Ishikawa (cell line): ENCODE measurements around the gene MYOZ2.

Source experiments
- CEBPB ChIP-seq: IDR thresholded peaks from 2 replicates; pipeline ENCODE4 v1.6.1; 2012
- CREB1 ChIP-seq: IDR thresholded peaks from 2 replicates; pipeline ENCODE4 v1.6.1; 2012; ENCODE audit warnings: low read depth
- EGR1 ChIP-seq: IDR thresholded peaks from 2 replicates; pipeline ENCODE4 v1.6.1; 2012
- EP300 ChIP-seq: IDR thresholded peaks from 2 replicates; pipeline ENCODE4 v1.6.1; 2012; ENCODE audit warnings: borderline replicate concordance
- FOXM1 ChIP-seq: IDR thresholded peaks from 2 replicates; pipeline ENCODE4 v1.6.1; 2012; ENCODE audit warnings: low read depth, borderline replicate concordance
- NFIC ChIP-seq: IDR thresholded peaks from 2 replicates; pipeline ENCODE4 v1.6.1; 2012
- RAD21 ChIP-seq: IDR thresholded peaks from 2 replicates; pipeline ENCODE4 v1.6.1; 2012; ENCODE audit warnings: low read depth
- TAF1 ChIP-seq: IDR thresholded peaks from 2 replicates; pipeline ENCODE4 v1.6.1; 2012; ENCODE audit warnings: low read depth, mild to moderate bottlenecking
- TCF12 ChIP-seq: IDR thresholded peaks from 2 replicates; pipeline ENCODE4 v1.6.1; 2012; ENCODE audit warnings: low read depth
- TEAD4 ChIP-seq: IDR thresholded peaks from 2 replicates; pipeline ENCODE4 v1.6.1; 2012
- YY1 ChIP-seq: IDR thresholded peaks from 2 replicates; pipeline ENCODE4 v1.6.1; 2012; ENCODE audit warnings: low read depth
- ZBTB7A ChIP-seq: IDR thresholded peaks from 2 replicates; pipeline ENCODE4 v1.6.1; 2012; ENCODE audit warnings: low read depth
- TF ChIP-seq, protein P1 (sequence below): IDR thresholded peaks from 2 replicates; pipeline ENCODE4 v1.6.1; 2012
- TF ChIP-seq, protein P2 (sequence below): IDR thresholded peaks from 2 replicates; pipeline ENCODE4 v1.6.1; 2012; ENCODE audit warnings: low read depth, mild to moderate bottlenecking
- TF ChIP-seq, protein P3 (sequence below): IDR thresholded peaks from 2 replicates; pipeline ENCODE4 v1.6.1; 2012

The MYOZ2 gene

DNA sequence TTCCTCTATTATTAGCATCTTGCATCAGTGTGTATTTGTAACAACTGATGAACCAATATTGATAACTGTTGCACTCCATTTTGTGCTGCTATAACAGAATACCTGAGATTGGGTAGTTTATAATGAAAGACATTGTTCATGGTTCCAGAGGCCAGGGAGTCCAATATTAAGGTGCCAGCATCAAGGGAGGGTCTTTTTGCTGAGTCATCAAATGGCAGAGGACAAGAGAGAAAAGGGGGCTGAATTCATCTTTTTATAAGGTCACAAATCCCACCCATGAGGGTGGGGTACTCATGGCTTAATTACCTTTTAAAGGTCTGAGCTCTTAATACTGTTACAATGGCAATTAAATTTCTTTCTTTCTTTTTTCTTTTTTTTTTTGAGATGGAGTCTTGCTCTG lies 7.2 kb downstream of the MYOZ2 start:
- TF ChIP-seq TEAD4 (no peak), FOXM1 (no peak), CREB1 (no peak), TAF1 (no peak), CEBPB (no peak)

DNA sequence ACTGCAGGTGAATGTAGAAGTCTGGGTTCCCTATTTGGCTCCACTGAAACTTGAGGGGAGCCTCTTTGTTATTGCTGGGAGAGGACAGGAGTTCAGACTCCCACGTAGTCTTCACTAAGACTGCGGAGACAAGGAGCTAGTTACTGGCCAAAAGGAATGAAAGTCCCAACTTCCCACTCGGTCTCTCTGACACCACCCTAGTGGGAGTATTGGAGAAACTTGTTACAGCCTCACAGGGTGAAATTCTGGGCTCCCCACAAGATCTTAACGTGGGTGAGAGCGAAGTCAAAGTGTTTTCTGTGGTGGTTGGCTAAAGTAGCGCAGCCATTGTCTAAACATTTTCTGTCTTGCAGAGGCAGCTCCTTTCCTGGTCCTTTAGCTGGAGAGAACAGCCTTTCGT lies 13.5 kb downstream of the MYOZ2 start:
- TF ChIP-seq TEAD4 (no peak), ZBTB7A (no peak), NFIC (no peak), EP300 (no peak)

DNA sequence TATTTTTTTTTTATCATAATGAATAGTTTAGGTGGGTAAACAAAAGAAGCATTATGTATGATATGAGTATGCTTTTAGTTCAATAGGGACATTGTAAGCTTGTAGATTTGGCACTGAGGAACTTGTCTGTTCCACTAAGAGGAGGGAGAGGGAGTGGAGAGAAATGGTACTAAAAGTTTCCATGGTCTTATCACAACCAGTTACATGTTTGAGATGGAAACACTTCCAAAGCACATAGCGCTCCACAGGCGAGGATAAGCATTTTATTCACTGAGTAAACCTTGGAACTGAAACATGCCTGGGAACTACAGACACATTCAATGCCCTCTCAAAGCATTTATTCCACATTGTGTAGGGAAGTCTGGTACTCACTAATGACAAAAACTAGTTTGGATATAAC lies 15.5 kb downstream of the MYOZ2 start:
- TF ChIP-seq RAD21 (no peak), EGR1 (no peak), TCF12 (no peak), CEBPB (no peak), ZBTB7A (no peak), FOXM1 (no peak), EP300 (no peak), YY1 (no peak), NFIC (no peak), TAF1 (no peak), CREB1 (no peak)
- TF ChIP-seq, protein P1, sequence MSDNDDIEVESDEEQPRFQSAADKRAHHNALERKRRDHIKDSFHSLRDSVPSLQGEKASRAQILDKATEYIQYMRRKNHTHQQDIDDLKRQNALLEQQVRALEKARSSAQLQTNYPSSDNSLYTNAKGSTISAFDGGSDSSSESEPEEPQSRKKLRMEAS, result no peak

DNA sequence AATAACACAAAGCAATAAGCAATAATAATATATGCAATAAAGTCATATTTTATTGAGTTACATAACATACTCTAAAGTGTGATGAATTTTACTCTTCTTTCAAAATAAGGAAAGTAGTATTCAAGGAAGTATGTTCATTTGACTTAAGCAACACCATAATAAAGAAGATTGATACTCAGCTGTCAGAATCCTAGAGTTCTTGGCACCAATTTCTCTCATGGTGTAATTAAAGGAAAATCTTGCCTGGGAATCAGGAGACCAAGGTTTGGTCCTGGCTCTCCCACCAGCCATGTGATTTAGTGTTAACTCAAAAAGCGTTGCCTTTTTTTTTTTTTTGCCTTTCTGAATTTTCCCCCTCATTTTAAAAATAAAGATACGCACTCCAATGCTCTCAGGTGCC lies 17.1 kb downstream of the MYOZ2 start:
- TF ChIP-seq YY1, result no peak
- no peak for TF ChIP-seq EP300
- TF ChIP-seq, protein P2, sequence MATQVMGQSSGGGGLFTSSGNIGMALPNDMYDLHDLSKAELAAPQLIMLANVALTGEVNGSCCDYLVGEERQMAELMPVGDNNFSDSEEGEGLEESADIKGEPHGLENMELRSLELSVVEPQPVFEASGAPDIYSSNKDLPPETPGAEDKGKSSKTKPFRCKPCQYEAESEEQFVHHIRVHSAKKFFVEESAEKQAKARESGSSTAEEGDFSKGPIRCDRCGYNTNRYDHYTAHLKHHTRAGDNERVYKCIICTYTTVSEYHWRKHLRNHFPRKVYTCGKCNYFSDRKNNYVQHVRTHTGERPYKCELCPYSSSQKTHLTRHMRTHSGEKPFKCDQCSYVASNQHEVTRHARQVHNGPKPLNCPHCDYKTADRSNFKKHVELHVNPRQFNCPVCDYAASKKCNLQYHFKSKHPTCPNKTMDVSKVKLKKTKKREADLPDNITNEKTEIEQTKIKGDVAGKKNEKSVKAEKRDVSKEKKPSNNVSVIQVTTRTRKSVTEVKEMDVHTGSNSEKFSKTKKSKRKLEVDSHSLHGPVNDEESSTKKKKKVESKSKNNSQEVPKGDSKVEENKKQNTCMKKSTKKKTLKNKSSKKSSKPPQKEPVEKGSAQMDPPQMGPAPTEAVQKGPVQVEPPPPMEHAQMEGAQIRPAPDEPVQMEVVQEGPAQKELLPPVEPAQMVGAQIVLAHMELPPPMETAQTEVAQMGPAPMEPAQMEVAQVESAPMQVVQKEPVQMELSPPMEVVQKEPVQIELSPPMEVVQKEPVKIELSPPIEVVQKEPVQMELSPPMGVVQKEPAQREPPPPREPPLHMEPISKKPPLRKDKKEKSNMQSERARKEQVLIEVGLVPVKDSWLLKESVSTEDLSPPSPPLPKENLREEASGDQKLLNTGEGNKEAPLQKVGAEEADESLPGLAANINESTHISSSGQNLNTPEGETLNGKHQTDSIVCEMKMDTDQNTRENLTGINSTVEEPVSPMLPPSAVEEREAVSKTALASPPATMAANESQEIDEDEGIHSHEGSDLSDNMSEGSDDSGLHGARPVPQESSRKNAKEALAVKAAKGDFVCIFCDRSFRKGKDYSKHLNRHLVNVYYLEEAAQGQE, result no peak
- TF ChIP-seq, protein P3, sequence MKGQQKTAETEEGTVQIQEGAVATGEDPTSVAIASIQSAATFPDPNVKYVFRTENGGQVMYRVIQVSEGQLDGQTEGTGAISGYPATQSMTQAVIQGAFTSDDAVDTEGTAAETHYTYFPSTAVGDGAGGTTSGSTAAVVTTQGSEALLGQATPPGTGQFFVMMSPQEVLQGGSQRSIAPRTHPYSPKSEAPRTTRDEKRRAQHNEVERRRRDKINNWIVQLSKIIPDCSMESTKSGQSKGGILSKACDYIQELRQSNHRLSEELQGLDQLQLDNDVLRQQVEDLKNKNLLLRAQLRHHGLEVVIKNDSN, result no peak
- TF ChIP-seq TAF1, result no peak
- TF ChIP-seq EGR1, result no peak
- no peak for TF ChIP-seq FOXM1
- TF ChIP-seq CREB1, result no peak
- TF ChIP-seq, protein P1, result no peak
- no peak for TF ChIP-seq RAD21
- TF ChIP-seq CEBPB, result no peak
- no peak for TF ChIP-seq ZBTB7A
- no peak for TF ChIP-seq NFIC
- TF ChIP-seq TEAD4, result no peak
- no peak for TF ChIP-seq TCF12

DNA sequence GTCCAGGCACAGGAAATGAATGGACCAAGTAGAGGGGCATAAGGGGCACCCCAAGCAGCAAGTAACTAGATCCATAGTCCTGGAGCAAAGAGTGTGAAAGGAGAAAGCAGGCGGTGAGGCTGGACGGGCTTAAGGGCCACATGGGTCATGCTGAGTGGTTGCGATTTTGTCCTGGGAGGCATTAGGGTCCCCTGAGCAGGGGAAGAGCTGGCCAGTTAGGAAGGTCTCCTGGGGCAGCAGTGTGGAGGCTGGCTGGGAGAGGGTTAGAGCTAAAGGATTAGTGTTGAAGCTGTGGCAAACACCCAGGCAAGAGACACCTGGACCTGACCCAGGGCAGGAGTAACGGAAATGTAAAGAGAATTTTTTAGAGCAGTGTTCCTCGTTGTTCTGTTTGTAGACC lies 26.5 kb downstream of the MYOZ2 start:
- TF ChIP-seq CREB1, result no peak
- TF ChIP-seq, protein P1, result no peak
- TF ChIP-seq FOXM1, result no peak
- TF ChIP-seq EGR1, result no peak
- TF ChIP-seq YY1, result no peak
- TF ChIP-seq NFIC, result no peak
- TF ChIP-seq RAD21, result no peak
- no peak for TF ChIP-seq ZBTB7A

DNA sequence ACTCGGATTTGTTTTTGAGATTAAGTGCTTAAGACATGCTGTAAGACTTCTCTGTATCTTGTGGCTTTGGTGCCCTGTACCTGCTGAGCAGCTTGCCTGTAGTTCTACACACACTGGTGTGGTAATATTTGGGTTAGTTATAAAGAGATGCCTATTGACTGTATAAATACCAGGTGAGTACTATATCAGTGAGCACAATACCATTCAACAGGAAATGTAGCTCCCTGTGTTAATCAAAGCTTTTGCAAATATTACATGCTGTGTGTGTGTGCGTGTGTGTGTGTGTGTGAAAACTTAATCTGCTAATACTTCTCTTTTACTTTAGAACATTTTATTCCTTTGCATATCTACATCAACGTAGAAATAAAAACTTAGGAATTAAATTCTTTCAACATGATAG lies 30.1 kb downstream of the MYOZ2 start:
- TF ChIP-seq EGR1 (no peak), CREB1 (no peak), FOXM1 (no peak), NFIC (no peak), CEBPB (no peak), ZBTB7A (no peak), EP300 (no peak), RAD21 (no peak), YY1 (no peak), TEAD4 (no peak), TCF12 (no peak), TAF1 (no peak)
- TF ChIP-seq, protein P1, result no peak
- TF ChIP-seq, protein P2, result no peak
- TF ChIP-seq, protein P3, result no peak
